ENCODE results near the gene IGLL5. TPM values are rescaled to one million over a fixed set of nuclear protein-coding genes. Genes with fewer than 3 reads are reported as not detected.

The IGLL5 gene
- total RNA-seq, 4 donors from 2014 or later: 0.90 to 7.4 (median 2.7) TPM; not detected in 1

- Histone ChIP-seq H3K9me3 (no peaks in the 10 kb centered on the region), H3K4me3 (no peak overlapping the region), H3K27ac (no peak overlapping the region), H3K36me3 (no peaks in the 10 kb centered on the region), H3K27me3 (no peaks in the 10 kb centered on the region), H3K4me1 (no peaks in the 10 kb centered on the region)
- DNase-seq: no peak
- intact Hi-C loops (cut with DNase I; ENCODE audit: low total_unique reads): no loop called here
- TF ChIP-seq POLR2A (IDR thresholded peaks at IDR 0.05) (no peak), CTCF (IDR thresholded peaks at IDR 0.05) (no peak)
Measured at GRCh38 chr22:22930571-22931556, 43.2 kb downstream of the IGLL5 start.

GRCh38 chr22:22931557-22932270 is 44.1 kb downstream of the IGLL5 start:
- H3K27me3 ChIP-seq: no peaks in the 10 kb centered on the region
- no peak overlapping the region for H3K4me3 ChIP-seq
- H3K36me3 ChIP-seq: no peaks in the 10 kb centered on the region
- intact Hi-C loops (cut with DNase I; ENCODE audit: low total_unique reads): no loop called here
- no peak overlapping the region for H3K27ac ChIP-seq
- no peaks in the 10 kb centered on the region for H3K4me1 ChIP-seq
- no peak for DNase-seq
- no peaks in the 10 kb centered on the region for H3K9me3 ChIP-seq
- TF ChIP-seq POLR2A (IDR thresholded peaks at IDR 0.05) (no peak), CTCF (IDR thresholded peaks at IDR 0.05) (no peak)

GRCh38 chr22:22932512-22932941 is 44.9 kb downstream of the IGLL5 start:
- no peak for DNase-seq
- H3K27ac ChIP-seq: no peak overlapping the region
- no peaks in the 10 kb centered on the region for H3K36me3 ChIP-seq
- no peaks in the 10 kb centered on the region for H3K27me3 ChIP-seq
- intact Hi-C loops (cut with DNase I; ENCODE audit: low total_unique reads): no loop called here
- H3K4me1 ChIP-seq: no peaks in the 10 kb centered on the region
- H3K9me3 ChIP-seq: no peaks in the 10 kb centered on the region
- no peak overlapping the region for H3K4me3 ChIP-seq
- TF ChIP-seq CTCF (IDR thresholded peaks at IDR 0.05): no peak
- no peak for TF ChIP-seq POLR2A (IDR thresholded peaks at IDR 0.05)

- H3K4me1 ChIP-seq: no peaks in the 10 kb centered on the region
- H3K4me3 ChIP-seq: no peak overlapping the region
- H3K36me3 ChIP-seq: no peaks in the 10 kb centered on the region
- intact Hi-C loops (cut with DNase I; ENCODE audit: low total_unique reads): no loop called here
- no peaks in the 10 kb centered on the region for H3K27me3 ChIP-seq
- no peak overlapping the region for H3K27ac ChIP-seq
- DNase-seq: no peak
- TF ChIP-seq CTCF (IDR thresholded peaks at IDR 0.05) (no peak), POLR2A (IDR thresholded peaks at IDR 0.05) (no peak)
- H3K9me3 ChIP-seq: no peaks in the 10 kb centered on the region
Measured at GRCh38 chr22:22933100-22933806, 45.6 kb downstream of the IGLL5 start.

Data from uterus (tissue), 4 donors.